Measurements from ENCODE around the gene METTL26. TPM values are rescaled to one million over a fixed set of nuclear protein-coding genes. Genes with fewer than 3 reads are reported as not detected.

METTL26 gene
- total and polyA plus RNA-seq, 9 of the 15 experiments (the other 6 are each of a cell fraction or from before 2014, with no cell fraction given), result 7.3 to 262 (median 80.9) TPM

DNA sequence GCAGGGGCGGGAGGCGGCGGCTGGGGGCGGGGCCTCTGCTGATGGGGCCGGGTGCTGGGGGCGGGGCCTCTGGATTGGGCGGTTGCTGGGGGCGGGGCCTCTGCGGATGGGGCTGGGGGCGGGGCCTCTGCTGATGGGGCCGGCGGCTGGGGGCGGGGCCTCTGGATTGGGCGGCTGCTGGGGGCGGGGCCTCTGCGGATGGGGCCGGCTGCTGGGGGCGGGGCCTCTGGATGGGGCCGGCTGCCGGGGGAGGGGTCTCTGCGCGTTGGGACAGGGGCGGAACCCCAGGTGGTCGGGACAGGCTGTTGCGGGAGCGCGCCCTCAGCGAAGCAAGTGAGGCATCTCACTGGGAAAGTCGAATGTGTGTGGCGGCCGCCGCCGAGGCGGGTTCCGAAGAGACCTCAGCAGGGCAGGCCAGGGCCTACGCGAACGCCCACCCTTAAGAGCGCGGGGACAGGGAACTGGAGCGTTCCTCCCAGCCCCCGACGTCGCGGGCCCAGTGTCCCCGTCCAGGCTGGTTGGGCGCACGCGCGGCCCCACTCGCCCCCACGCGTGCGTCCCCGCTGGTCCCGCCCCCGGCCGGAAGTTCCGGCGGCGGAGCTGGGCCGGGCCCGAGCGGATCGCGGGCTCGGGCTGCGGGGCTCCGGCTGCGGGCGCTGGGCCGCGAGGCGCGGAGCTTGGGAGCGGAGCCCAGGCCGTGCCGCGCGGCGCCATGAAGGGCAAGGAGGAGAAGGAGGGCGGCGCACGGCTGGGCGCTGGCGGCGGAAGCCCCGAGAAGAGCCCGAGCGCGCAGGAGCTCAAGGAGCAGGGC is 43.9 kb upstream of the METTL26 start, which contains the start of gene STUB1 (continued):
- TF ChIP-seq, protein P1, sequence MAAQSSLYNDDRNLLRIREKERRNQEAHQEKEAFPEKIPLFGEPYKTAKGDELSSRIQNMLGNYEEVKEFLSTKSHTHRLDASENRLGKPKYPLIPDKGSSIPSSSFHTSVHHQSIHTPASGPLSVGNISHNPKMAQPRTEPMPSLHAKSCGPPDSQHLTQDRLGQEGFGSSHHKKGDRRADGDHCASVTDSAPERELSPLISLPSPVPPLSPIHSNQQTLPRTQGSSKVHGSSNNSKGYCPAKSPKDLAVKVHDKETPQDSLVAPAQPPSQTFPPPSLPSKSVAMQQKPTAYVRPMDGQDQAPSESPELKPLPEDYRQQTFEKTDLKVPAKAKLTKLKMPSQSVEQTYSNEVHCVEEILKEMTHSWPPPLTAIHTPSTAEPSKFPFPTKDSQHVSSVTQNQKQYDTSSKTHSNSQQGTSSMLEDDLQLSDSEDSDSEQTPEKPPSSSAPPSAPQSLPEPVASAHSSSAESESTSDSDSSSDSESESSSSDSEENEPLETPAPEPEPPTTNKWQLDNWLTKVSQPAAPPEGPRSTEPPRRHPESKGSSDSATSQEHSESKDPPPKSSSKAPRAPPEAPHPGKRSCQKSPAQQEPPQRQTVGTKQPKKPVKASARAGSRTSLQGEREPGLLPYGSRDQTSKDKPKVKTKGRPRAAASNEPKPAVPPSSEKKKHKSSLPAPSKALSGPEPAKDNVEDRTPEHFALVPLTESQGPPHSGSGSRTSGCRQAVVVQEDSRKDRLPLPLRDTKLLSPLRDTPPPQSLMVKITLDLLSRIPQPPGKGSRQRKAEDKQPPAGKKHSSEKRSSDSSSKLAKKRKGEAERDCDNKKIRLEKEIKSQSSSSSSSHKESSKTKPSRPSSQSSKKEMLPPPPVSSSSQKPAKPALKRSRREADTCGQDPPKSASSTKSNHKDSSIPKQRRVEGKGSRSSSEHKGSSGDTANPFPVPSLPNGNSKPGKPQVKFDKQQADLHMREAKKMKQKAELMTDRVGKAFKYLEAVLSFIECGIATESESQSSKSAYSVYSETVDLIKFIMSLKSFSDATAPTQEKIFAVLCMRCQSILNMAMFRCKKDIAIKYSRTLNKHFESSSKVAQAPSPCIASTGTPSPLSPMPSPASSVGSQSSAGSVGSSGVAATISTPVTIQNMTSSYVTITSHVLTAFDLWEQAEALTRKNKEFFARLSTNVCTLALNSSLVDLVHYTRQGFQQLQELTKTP (IDR thresholded peaks at IDR 0.05; ENCODE audit: low read depth in 1 of 2, partially characterized antibody in 2 of 2), result no peak
- TF ChIP-seq NEUROD1 (IDR thresholded peaks at IDR 0.05; ENCODE audit: borderline replicate concordance, low read depth, low read length, partially characterized antibody) (no peak), KHSRP (IDR thresholded peaks at IDR 0.05) (no peak), RBFOX2 (IDR thresholded peaks at IDR 0.05; ENCODE audit: low read depth, low read length) (peak; percentile 76), FOXA3 (CRISPR knock-in tag; conservative IDR thresholded peaks at IDR 0.05 in 1 of 2, IDR thresholded peaks at IDR 0.05 in 1 of 2) (no peak)
- TF ChIP-seq, protein P2, sequence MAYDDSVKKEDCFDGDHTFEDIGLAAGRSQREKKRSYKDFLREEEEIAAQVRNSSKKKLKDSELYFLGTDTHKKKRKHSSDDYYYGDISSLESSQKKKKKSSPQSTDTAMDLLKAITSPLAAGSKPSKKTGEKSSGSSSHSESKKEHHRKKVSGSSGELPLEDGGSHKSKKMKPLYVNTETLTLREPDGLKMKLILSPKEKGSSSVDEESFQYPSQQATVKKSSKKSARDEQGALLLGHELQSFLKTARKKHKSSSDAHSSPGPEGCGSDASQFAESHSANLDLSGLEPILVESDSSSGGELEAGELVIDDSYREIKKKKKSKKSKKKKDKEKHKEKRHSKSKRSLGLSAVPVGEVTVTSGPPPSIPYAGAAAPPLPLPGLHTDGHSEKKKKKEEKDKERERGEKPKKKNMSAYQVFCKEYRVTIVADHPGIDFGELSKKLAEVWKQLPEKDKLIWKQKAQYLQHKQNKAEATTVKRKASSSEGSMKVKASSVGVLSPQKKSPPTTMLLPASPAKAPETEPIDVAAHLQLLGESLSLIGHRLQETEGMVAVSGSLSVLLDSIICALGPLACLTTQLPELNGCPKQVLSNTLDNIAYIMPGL (CRISPR knock-in tag; IDR thresholded peaks at IDR 0.05), result no peak
